ENCODE data around the gene RUNX2.

Gene RUNX2

GRCh38 chr6:45454008-45454911 is 126.1 kb downstream of the RUNX2 start (continued):
- no peak for TF ChIP-seq ZNF155 (tag by site-specific recombination; IDR thresholded peaks at IDR 0.05)
- TF ChIP-seq GLI4 (tag by site-specific recombination; IDR thresholded peaks at IDR 0.05), result no peak
- no peak for TF ChIP-seq ZNF398 (tag by site-specific recombination; IDR thresholded peaks at IDR 0.05)
- no peak for TF ChIP-seq ZFP3 (tag by site-specific recombination; IDR thresholded peaks at IDR 0.05; ENCODE audit: low read depth)
- no peak for TF ChIP-seq ZNF202 (tag by site-specific recombination; IDR thresholded peaks at IDR 0.05; ENCODE audit: borderline replicate concordance)
- no peak for TF ChIP-seq ZNF776 (tag by site-specific recombination; IDR thresholded peaks at IDR 0.05; ENCODE audit: borderline replicate concordance)
- TF ChIP-seq ZXDB (tag by site-specific recombination; IDR thresholded peaks at IDR 0.05), result 0 out of 2 replicates have a peak, but pooled peaks have one; percentile 17
- TF ChIP-seq ZFP41 (tag by site-specific recombination; IDR thresholded peaks at IDR 0.05; ENCODE audit: borderline replicate concordance), result no peak
- TF ChIP-seq ZNF335 (tag by site-specific recombination; conservative IDR thresholded peaks at IDR 0.05), result peak; percentile 38; the same call in 1 of the 2 replicates
- TF ChIP-seq ZNF366 (tag by site-specific recombination; conservative IDR thresholded peaks at IDR 0.05), result peak; percentile 69
- TF ChIP-seq ZNF600 (tag by site-specific recombination; IDR thresholded peaks at IDR 0.05), result no peak
- TF ChIP-seq ZNF549 (tag by site-specific recombination; IDR thresholded peaks at IDR 0.05), result no peak
- TF ChIP-seq ZNF341 (tag by site-specific recombination; IDR thresholded peaks at IDR 0.05; ENCODE audit: low read depth), result no peak
- TF ChIP-seq ZNF510 (tag by site-specific recombination; IDR thresholded peaks at IDR 0.05; ENCODE audit: insufficient replicate concordance), result no peak
- 0 out of 2 replicates have a peak, but pooled peaks have one; percentile 14 for TF ChIP-seq BCL6B (tag by site-specific recombination; IDR thresholded peaks at IDR 0.05)
- peak; percentile 15; the same call in 1 of the 2 replicates for TF ChIP-seq GFI1B (tag by site-specific recombination; IDR thresholded peaks at IDR 0.05)
- TF ChIP-seq ZBTB6 (tag by site-specific recombination; IDR thresholded peaks at IDR 0.05), result no peak
- no peak for TF ChIP-seq ZNF48 (tag by site-specific recombination; IDR thresholded peaks at IDR 0.05)
- TF ChIP-seq ZNF280D (tag by site-specific recombination; IDR thresholded peaks at IDR 0.05), result no peak
- TF ChIP-seq ZNF521 (tag by site-specific recombination; IDR thresholded peaks at IDR 0.05), result no peak
- TF ChIP-seq ZNF544 (tag by site-specific recombination; IDR thresholded peaks at IDR 0.05), result no peak
- TF ChIP-seq SP7 (tag by site-specific recombination; IDR thresholded peaks at IDR 0.05), result peak; percentile 73
- no peak for TF ChIP-seq REPIN1 (tag by site-specific recombination; IDR thresholded peaks at IDR 0.05; ENCODE audit: low read depth)
- no peak for TF ChIP-seq ZSCAN18 (tag by site-specific recombination; IDR thresholded peaks at IDR 0.05)
- no peak for TF ChIP-seq ZFHX2 (tag by site-specific recombination; conservative IDR thresholded peaks at IDR 0.05)
- TF ChIP-seq ZNF324 (tag by site-specific recombination; IDR thresholded peaks at IDR 0.05), result no peak
- TF ChIP-seq ZFP69B (tag by site-specific recombination; IDR thresholded peaks at IDR 0.05), result no peak
- peak; percentile 85 for TF ChIP-seq PRDM1 (tag by site-specific recombination; IDR thresholded peaks at IDR 0.05)
- no peak for TF ChIP-seq KLF1 (tag by site-specific recombination; IDR thresholded peaks at IDR 0.05)
- no peak for TF ChIP-seq ZNF610 (tag by site-specific recombination; IDR thresholded peaks at IDR 0.05; ENCODE audit: borderline replicate concordance)
